Hematopoietic multipotent progenitor cell treated with erythropoietin and hydrocortisone succinate and interleukin-3 and kit ligand, for 8 days (in vitro differentiated cells): ENCODE data around the gene KDM4E.

ENCODE experiments used
- DNase-seq: peaks from one replicate; pipeline ENCODE4 v3.0.0-alpha.2; 2015

KDM4E gene

DNA sequence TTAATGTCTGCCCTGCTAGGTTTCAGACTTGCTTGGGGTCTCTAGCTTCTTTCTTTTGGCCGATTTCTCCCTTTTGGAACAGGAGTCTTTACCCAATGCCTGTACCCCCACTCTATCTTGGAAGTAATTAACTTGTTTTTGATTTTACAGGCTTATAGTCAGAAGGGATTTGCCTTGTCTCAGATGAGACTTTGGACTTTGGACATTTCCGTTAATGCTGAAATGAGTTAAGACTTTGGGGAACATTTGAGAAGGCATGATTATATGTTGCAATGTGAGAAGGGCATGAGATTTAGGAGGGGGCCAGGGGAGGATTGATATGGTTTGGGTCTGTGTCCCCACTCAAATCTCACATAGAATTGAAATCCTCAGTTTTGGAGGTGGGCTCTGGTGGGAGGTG is 29.3 kb downstream of the KDM4E start:
- DNase-seq: no peak

DNA sequence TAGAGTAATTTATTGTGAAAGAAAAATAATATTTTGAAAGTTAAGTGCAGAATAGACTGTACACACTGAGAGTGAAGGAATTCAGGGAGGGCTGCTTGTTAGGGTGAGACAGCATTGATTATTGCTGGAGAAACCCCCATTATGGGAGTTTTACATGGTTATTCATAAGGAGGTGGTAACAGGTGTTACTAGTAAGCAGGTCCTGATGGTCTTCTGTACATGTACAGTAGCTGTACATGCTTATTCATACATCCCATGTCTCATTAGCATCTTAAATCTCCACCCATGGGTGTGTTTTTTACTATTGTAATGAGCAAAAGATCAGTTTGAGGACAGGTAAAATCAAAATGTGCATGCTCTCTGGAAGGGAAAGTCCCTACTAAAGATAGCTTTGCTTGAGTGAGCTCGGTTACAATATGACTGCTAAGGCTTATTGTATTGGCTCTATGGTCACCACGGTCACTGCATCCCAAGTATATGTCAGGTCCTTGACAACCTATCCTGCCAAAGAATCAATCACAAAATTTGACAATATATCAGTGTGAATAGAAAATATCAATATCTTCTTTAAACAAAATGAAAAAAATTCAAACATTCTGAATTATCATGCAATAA is 30.3 kb downstream of the KDM4E start:
- no peak for DNase-seq

DNA sequence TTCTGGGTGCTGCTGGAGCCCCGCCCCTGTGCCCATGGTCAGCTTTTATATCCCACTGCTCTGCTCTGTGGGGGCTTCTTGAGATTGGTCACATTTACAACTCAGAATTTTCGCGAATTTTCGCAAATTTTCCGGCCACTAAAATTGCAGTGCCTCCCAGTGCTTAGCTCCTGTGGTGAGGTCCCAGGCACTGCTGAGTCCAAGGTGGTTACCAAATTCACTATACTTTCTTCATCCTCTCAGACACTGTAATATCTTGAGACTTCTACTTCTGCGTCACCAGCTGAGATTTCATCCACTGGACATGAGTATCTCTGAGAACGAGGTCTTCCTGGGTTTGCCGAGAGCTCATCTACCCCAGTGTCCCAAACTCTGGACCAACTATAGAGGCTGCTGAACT is 32.9 kb downstream of the KDM4E start:
- DNase-seq: no peak

GRCh38 chr11:95058621-95059020 is 33.6 kb downstream of the KDM4E start:
- DNase-seq: no peak

GRCh38 chr11:95059046-95059445 is 34.0 kb downstream of the KDM4E start:
- DNase-seq: no peak

DNA sequence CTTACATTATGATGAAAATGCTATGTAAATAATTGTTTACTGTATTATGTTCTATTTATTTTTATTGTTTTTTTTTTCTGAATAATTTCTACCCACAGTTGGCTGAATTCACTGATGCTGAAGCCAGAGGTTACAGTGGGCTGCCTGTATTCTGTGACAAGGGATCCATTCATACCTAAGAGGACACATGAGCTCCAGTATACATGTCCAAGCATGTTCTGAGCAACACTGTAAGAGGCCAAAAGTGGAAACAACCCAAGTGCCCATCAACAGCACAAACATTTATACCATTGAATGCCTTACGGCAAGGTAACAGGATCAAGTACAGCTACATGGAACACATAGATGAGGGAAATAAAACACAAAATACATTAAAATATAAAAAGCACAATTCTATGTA is 40.3 kb downstream of the KDM4E start:
- no peak for DNase-seq

GRCh38 chr11:95066716-95067038 is 41.6 kb downstream of the KDM4E start, which contains the start of gene SRSF8:
Gene SRSF8 (plus strand): TSS chr11:95066919. CDS start chr11:95067227, 308 bp downstream.
- DNase-seq: peak; percentile 54

- peak; percentile 68 for DNase-seq
Observed at GRCh38 chr11:95067039-95067840, 42.2 kb downstream of the KDM4E start.

DNA sequence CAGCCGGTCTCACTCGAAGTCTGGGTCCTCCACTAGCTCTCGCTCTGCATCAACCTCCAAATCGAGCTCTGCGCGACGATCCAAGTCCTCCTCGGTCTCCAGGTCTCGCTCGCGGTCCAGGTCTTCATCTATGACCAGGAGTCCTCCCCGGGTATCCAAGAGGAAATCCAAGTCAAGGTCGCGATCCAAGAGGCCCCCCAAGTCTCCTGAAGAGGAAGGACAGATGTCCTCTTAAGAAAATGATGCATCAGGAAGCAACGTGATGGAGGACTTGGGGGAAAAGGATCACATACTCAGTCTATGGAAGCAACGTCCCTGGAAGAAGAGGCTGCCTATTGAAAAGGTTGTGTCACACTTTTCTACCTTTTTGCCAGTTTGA is 42.8 kb downstream of the KDM4E start:
- DNase-seq: no peak

GRCh38 chr11:95068549-95068948 is 43.5 kb downstream of the KDM4E start:
- DNase-seq: peak; percentile 98

DNA sequence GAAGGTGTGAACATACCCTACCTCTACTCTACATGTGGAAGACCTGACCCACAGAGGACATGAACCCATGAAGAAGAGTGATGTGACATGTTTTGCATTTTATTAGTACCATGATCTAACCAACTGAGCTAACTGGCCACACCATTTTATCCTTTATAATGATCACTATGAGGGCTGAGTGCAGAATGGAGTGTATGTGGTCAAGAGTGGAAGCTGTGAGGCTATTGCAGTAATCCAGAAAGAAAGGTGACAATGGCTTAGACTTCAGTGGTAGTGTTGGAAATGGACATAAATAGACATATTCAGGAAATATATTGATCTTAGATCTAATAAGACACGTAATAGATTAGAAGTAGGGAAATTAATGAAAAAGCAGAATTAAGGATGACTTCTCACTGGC is 45.4 kb downstream of the KDM4E start:
- DNase-seq: no peak

DNA sequence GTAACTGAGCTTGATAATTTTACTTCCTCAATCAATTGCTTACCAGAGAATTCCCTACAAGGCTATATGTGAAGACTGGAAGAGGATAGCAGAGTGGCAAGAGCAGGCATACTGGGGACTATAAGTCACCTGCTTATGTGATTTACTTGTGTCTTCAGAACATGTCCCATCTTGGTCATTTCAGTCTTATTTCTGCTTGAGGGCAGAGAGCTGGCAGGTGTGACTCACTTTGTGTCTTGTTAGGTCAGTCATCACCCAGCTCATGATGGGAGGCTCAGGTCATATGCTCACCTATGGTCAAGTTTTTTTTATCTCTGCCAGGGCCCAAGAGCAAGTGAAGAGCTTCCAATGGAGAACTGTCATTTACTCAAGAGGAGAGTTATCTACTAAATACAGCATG is 47.9 kb downstream of the KDM4E start:
- DNase-seq: no peak

DNA sequence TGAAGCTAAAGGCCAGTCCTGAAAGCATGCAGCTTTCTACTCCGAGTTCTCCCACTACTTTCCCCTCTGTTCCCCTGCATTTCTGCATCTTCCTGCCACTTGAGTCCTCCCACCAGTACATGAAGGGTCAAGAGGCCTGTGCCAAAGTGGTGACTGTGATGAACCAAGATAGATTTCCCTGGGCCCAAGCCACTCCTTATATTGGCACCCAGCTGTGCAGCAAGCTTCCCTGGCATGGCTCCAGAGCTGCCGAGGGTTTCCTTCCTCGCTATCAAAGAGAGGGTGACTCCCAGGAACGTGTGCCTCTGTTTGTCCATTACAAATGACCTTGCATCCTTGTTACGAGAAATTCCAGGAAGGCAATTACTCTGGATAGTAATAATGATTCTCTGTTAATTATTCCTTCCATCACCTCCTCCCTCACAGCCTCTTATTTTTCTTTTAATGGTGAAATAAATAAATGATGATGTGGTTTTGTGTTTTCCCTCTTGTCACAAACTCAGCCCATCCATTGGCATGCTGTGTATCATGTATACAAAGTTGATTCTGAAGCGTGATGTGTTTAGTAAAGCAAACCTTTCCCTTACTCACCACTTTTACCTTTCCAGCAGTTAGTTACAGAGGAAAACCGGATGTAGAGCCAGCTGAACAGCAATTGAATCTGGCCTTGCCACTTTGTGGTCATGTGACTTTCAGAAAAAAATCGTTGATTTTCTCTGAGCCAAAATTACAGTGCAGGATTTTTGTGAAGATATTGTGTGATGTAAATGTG is 49.9 kb downstream of the KDM4E start:
- peak; percentile 80 for DNase-seq

GRCh38 chr11:95076416-95076815 is 51.4 kb downstream of the KDM4E start:
- no peak for DNase-seq

GRCh38 chr11:95076981-95077380 is 51.9 kb downstream of the KDM4E start:
- DNase-seq: peak; percentile 55
